Neural progenitor cell (in vitro differentiated cells): ENCODE measurements around the gene DEPDC4.

ENCODE experiments used
- EZH2 ChIP-seq: fragments of 200-600 bp; sonication (generic); IDR thresholded peaks from 2 replicates; pipeline ENCODE4 v1.6.1; 2017; ENCODE audit warnings: antibody characterized with exemption, mild to moderate bottlenecking, moderate library complexity
- EZH2phosphoT487 ChIP-seq: fragments of 200-600 bp; sonication (generic); IDR thresholded peaks from 2 replicates; pipeline ENCODE4 v1.6.1; 2017; ENCODE audit warnings: antibody characterized with exemption
- TF ChIP-seq, protein P1 (sequence below): fragments of 200-600 bp; sonication (generic); IDR thresholded peaks from 2 replicates; pipeline ENCODE4 v1.5.1; 2017; ENCODE audit warnings: antibody characterized with exemption, mild to moderate bottlenecking

- TF ChIP-seq, protein P1, sequence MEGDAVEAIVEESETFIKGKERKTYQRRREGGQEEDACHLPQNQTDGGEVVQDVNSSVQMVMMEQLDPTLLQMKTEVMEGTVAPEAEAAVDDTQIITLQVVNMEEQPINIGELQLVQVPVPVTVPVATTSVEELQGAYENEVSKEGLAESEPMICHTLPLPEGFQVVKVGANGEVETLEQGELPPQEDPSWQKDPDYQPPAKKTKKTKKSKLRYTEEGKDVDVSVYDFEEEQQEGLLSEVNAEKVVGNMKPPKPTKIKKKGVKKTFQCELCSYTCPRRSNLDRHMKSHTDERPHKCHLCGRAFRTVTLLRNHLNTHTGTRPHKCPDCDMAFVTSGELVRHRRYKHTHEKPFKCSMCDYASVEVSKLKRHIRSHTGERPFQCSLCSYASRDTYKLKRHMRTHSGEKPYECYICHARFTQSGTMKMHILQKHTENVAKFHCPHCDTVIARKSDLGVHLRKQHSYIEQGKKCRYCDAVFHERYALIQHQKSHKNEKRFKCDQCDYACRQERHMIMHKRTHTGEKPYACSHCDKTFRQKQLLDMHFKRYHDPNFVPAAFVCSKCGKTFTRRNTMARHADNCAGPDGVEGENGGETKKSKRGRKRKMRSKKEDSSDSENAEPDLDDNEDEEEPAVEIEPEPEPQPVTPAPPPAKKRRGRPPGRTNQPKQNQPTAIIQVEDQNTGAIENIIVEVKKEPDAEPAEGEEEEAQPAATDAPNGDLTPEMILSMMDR: no peak
- no peak for TF ChIP-seq EZH2
- TF ChIP-seq EZH2phosphoT487: no peak
These were observed 8.8 kb downstream of the DEPDC4 start for GRCh38 chr12:100258127-100258526.
